Measurements from ENCODE around the gene PSG7.
"Not testable (repeated sequence)": the region's sequence is repeated elsewhere in the genome, so short reads cannot be mapped to it uniquely, and the experiment has no call there.

- not testable (repeated sequence) for TF ChIP-seq CTCF (IDR thresholded peaks at IDR 0.05); EZH2 (IDR thresholded peaks at IDR 0.05; ENCODE audit: borderline replicate concordance, insufficient read depth, low read depth, low read length, poor library complexity, severe bottlenecking)
Observed at GRCh38 chr19:42934183-42934582, 2.8 kb downstream of the PSG7 start.
